GM18519 (cell line): Measurements from ENCODE around the gene CLEC2L.

Source experiments
- ATAC-seq: cut with Tn5 transposase; IDR thresholded peaks from one replicate; pipeline ENCODE4 v1.9.1; 2021; ENCODE audit warnings: mild to moderate bottlenecking, moderate library complexity; ENCODE audit not compliant: unreplicated experiment, low FRiP score

CLEC2L gene

GRCh38 chr7:139572071-139572470 is 48.6 kb downstream of the CLEC2L start:
- ATAC-seq: no peak

DNA sequence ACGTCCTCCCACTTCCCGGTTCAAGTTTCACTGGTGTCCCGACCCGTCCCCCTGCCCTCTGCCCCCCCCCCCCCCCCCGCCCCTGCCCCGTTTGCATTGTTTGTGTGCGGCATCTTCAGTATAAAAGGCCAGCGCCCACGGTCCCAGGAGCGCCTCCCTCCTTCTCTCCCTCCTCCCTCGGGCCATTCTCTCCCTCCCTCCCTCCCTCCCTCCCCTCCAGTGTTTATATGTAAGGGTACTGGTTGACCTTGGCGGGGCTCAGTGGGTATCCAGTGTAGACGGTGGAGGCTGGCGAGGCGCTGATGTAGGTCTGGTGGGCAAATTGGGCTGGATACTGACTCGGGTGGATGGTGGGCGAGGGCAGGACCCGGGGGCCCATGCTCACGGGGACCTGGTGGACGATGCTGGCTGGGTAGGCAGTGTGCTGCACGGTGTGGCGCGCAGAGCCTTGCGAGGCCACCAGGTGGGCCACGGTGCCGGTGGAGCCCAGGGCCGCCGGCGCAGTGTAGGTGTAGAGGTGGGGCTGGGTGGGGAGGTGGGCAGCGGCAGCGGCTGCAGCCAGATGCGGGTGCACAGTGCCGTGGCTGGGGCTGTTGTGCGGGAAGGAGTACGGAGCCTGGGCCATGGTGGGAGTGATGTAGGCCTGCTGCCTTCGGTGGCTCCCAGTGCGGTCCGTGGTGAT is 49.4 kb downstream of the CLEC2L start:
- ATAC-seq: no peak

- no peak for ATAC-seq
Measured at GRCh38 chr7:139573871-139574270, 50.4 kb downstream of the CLEC2L start.

DNA sequence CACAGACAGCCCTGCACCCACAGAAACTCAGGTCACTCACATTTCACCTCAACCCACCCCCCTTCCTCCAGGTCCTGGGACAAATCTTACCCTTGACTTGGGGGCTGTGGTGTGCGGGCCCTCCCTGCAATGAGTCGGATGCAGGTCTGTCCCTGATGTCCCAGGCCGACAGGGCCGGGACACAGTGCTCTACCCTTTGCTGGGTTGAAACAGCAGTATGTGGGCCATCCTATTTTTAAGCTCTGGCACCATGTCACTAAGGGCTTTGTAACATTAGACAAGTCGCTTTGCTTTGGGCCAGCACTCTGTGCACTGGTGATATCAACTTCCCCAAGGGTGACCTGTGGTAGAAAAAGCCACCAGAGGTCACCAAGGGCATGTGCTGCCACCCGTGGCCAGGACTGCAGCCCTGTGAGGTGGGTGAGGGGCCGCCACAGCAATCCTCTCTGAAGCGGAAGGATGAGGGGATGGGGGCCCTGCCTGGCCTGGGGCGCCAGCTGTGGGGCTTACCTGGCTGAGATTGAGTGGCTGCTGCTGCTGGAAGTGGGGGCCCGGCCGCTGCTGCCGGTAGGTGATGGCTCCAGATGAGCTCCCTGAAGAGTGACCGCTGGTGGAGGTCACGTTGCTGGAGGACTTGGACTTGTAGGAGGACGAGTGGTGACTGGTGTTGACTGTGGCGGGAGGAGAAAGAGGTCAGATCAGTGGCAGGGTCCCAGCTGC is 51.3 kb downstream of the CLEC2L start:
- no peak for ATAC-seq

- ATAC-seq: no peak
Measured at GRCh38 chr7:139575338-139575680, 51.8 kb downstream of the CLEC2L start.

GRCh38 chr7:139576179-139576973 is 52.9 kb downstream of the CLEC2L start:
- ATAC-seq: no peak

DNA sequence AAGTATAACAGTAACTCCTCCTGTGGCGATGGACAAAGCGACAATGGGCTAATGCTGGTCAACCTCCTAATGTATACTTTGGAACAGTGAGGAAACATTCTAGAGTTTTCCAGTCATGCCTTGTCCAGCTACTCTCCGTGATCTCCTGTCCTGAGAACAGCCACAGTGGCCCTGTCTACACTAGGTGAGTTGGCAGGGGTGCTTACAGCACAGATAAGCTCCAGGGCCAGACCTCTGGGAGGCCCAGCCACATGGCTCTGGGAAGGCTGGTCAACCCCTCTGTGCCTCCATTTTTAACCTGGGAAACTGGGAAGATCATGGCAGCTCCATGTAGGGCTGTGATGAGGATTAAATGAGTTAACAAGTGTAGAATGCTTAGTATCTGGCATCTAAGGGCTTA is 57.0 kb downstream of the CLEC2L start:
- ATAC-seq: no peak

DNA sequence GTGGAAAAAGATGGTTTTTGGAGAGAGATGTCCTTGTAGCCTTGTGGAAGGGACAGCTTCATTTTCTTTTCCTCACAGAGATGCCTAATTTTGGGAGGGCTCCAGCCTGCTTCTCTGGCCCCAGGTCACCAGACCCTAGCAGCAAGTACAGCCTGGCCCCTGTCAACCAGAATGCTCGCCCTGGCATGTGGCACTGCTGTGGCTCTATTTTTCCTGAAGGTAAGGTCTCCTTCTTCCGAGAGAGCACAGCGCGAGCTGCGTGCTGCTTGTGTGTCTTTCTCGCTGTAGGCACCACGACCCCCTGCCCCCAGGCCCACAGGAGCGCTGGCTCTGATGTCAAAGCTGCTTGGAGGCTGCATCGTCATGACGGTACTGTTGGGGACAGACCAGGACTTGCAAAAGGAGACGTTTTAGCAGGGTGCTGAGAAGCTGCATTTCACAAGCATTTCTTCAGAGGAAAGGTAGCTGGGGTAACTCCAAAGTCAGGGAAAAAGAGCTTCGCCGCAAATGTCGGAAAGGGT is 58.7 kb downstream of the CLEC2L start:
- no peak for ATAC-seq

- no peak for ATAC-seq
Measured at GRCh38 chr7:139582671-139583155, 59.2 kb downstream of the CLEC2L start.

- ATAC-seq: no peak
Measured at GRCh38 chr7:139583826-139584553, 60.5 kb downstream of the CLEC2L start.

GRCh38 chr7:139585042-139585441 is 61.6 kb downstream of the CLEC2L start:
- ATAC-seq: no peak

- ATAC-seq: no peak
Measured at GRCh38 chr7:139586286-139586685, 62.8 kb downstream of the CLEC2L start.

DNA sequence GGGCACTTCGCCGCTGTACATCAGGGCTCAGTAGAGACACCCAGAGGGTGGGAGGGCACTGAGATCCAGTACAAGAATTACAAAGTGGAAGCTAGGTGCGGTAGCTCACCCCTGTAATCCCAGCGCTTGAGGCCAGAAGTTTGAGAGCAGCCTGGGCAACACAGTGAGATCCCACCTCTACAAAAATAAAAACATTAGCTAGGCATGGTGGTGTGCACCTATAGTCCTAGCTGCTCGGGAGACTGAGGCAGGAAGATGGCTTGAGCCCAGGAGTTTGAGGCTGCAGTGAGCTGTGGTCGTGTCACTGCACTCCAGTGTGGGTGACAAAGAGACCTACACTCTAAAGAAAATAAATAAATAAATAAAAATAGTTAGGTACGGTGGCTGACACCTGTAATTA is 64.0 kb downstream of the CLEC2L start:
- no peak for ATAC-seq

DNA sequence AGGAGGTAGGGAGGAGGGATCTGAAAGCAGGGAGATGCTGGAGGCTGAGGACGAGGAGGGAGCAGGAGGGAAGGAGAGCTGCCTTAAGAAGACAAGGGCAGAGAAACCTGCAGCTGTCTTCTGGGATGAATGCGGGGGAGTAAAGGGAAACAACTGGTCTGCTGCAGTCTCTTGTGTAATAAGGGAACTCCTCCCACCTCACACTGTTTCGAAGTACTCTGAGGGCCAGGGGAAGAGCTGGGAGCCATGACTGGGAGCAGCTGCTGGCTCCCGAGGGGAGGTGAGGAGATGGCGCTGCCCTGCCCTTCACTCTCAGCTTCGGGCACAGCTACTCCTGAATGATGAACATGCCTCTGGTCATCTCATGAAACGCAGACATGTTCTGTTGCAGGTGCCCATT is 65.1 kb downstream of the CLEC2L start:
- no peak for ATAC-seq

DNA sequence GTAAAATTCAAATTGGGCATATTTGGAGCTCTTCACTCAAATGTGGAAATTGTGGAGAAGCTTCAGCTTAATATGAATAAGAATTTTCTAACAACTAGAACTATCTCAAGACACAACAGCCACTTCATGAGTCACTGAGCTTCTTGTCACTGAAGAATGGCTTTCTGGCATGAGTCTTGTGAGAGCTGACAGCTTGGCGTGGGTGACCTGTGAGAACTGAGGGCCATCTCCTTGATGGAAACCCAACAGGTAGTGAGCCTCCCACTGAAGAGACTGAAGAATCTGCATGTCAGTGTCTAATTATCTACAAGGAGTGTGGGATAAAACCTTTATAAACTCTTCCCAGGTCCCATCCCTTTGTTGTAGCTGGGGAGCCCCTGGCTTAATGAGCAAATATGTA is 66.0 kb downstream of the CLEC2L start:
- ATAC-seq: no peak

DNA sequence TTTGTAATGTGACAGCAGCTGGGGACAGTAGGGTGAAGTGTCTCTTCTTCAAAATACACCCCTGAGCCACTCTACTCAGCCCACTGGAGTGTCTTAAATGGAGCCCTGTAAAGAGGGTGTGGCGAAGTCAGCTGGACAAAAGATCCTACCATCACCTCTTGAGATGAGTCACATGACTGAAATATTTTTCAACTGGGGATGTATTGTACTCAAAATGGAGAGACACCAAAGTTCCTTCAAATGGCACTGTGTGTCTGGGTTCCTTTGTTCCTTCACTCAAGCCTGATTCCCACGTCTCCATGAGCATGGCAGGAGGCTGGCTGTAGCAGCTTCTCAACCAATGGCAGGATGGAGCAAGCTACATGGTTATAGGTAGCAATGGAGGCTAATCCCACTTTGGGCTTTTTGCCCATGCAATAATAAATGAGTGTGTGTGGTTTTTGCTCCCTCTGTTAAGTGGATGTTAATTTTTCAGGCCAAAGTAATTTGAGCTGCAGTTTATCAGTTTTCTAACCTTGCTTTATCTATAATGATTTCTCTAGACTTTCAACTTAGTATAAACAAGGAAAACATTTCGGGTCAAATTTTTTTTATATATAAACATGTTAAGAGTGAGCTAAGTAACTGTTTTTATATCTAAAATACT is 68.2 kb downstream of the CLEC2L start:
- no peak for ATAC-seq

- no peak for ATAC-seq
Measured at GRCh38 chr7:139592801-139593461, 69.4 kb downstream of the CLEC2L start.

DNA sequence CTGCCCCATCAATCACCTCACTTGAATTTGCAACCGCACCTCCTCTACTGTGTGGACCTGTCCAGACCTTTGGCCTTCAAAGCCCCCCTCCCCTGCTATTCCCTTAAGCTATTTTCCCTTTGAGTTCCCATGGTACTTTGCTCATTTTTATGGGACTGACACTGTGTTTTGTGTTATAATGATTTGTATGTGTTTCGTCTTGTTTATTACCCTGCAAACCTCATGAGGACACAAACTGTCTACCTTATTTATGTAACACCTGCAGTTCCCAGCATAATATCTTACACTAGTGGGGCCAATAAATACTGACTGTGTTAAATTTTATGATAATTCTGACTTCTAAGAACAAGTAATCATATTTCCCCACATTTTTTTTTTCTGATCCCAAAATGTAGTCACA is 70.6 kb downstream of the CLEC2L start:
- no peak for ATAC-seq
